HepG2 (cell line): ENCODE measurements around the gene ADAMTS17. TPM values are rescaled to one million over a fixed set of nuclear protein-coding genes. Genes with fewer than 3 reads are reported as not detected.

Experiments used
- ATAC-seq: fragments of 200-7000 bp; cut with Tn5 transposase; 3 replicates; pipeline ENCODE4 v1.9.1; 2020; ENCODE audit warnings: mild to moderate bottlenecking, moderate library complexity
- BruUV-seq: library from RNA; stranded (reverse); fragments of 400-500 nt; replicated peaks from 2 replicates; lab custom pipeline; 2021; lab: Mats Ljungman, UMichigan
- CTCF ChIA-PET: fragments of 300-600 bp; formaldehyde crosslinking; extraction: SDS; loops from one replicate; lab custom pipeline; 2021; ENCODE audit warnings: low total read pairs, inconsistent platforms, low intra/inter-chr PET ratio; lab: Yijun Ruan, JAX
- POLR2A ChIA-PET: fragments of 350-600 bp; sonication (Branson Sonifier 250); formaldehyde crosslinking; loops from one replicate; lab custom pipeline; 2020; ENCODE audit warnings: antibody characterized with exemption, inconsistent platforms; lab: Yijun Ruan, JAX
- DNase-seq: peaks from one replicate; pipeline ENCODE4 v3.0.0-alpha.2; 2015; ENCODE audit warnings: low spot score
- FAIRE-seq: peaks from 3 replicates; lab custom pipeline; 2011; peaks lifted over from hg19 to GRCh38; lab: Jason Lieb, UNC
- H2AFZ ChIP-seq: one replicate; pipeline ENCODE4 v1.6.1; 2011; ENCODE audit warnings: low read length, inconsistent platforms
- H3K27ac ChIP-seq: fragments of 300-600 bp; 3 replicates; pipeline ENCODE4 v1.8.0; 2011; ENCODE audit warnings: mixed run types, mild to moderate bottlenecking, mixed read lengths, low read length, inconsistent platforms; ENCODE audit not compliant: insufficient read depth; ENCODE audit errors: extremely low read length
- H3K27me3 ChIP-seq, 2 experiments: fragments of 200-600 bp in 1 of 2; 2 replicates in 1 of 2; 3 replicates in 1 of 2; pipeline versions ENCODE4 v1.6.0 to v1.8.0; 2011; ENCODE audit warnings: low read length in 2 of 2, mild to moderate bottlenecking in 2 of 2, moderate library complexity in 2 of 2, inconsistent platforms in 1 of 2; ENCODE audit not compliant: insufficient read depth in 2 of 2, control insufficient read depth in 1 of 2
- H3K36me3 ChIP-seq, 2 experiments: fragments of 200-600 bp in 1 of 2; replicated peaks in 1 of 2; 2 replicates in 1 of 2; 3 replicates in 1 of 2; pipeline versions ENCODE4 v1.5.1 to v1.8.0; 2011; ENCODE audit warnings: low read length in 2 of 2, inconsistent platforms in 1 of 2; ENCODE audit not compliant: insufficient read depth in 2 of 2, control insufficient read depth in 1 of 2
- H3K4me1 ChIP-seq: 2 replicates; pipeline ENCODE4 v1.5.1; 2012; ENCODE audit warnings: low read length, inconsistent platforms; ENCODE audit not compliant: insufficient read depth
- H3K4me2 ChIP-seq: 2 replicates; pipeline ENCODE4 v1.6.0; 2011; ENCODE audit warnings: low read depth, low read length, inconsistent platforms
- H3K4me3 ChIP-seq, 3 experiments: fragments of 200-600 bp in 1 of 3; sonication (generic), shearing (Covaris generic) in 1 of 3; replicated peaks in 1 of 3; 2 replicates each; pipeline ENCODE4 v1.5.1; 2011 to 2016; ENCODE audit warnings: low read length in 3 of 3, inconsistent platforms in 2 of 3, low read depth in 2 of 3, mild to moderate bottlenecking in 2 of 3, control low read depth in 1 of 3, mixed read lengths in 1 of 3; ENCODE audit not compliant: insufficient read depth in 1 of 3
- H3K79me2 ChIP-seq: one replicate; pipeline ENCODE4 v1.6.1; 2011; ENCODE audit warnings: low read length, inconsistent platforms; ENCODE audit not compliant: insufficient read depth
- H3K9ac ChIP-seq: 2 replicates; pipeline ENCODE4 v1.6.0; 2011; ENCODE audit warnings: mild to moderate bottlenecking, low read depth, low read length, inconsistent platforms; ENCODE audit not compliant: insufficient read depth
- H3K9me3 ChIP-seq: 2 replicates; pipeline ENCODE4 v1.5.1; 2012; ENCODE audit warnings: mild to moderate bottlenecking, low read length
- H4K20me1 ChIP-seq: 2 replicates; pipeline ENCODE4 v1.6.0; 2011; ENCODE audit warnings: inconsistent platforms, mild to moderate bottlenecking, low read length, moderate library complexity; ENCODE audit not compliant: insufficient read depth
- AKAP8 ChIP-seq: sonication (generic); formaldehyde crosslinking; IDR thresholded peaks from 2 replicates; pipeline ENCODE4 v1.5.1; 2020; ENCODE audit warnings: mild to moderate bottlenecking, missing genetic modification reagents
- CCAR2 ChIP-seq: fragments of 200-400 bp; formaldehyde crosslinking; optimal IDR thresholded peaks from 2 replicates; pipeline ENCODE3; 2018; ENCODE audit warnings: low read depth, mild to moderate bottlenecking, low read length, moderate library complexity
- HES4 ChIP-seq: sonication (generic); formaldehyde crosslinking; IDR thresholded peaks from 2 replicates; pipeline ENCODE4 v1.9.0; 2021; ENCODE audit warnings: mild to moderate bottlenecking, missing genetic modification reagents, borderline replicate concordance
- HNRNPH1 ChIP-seq: fragments of 200-400 bp; formaldehyde crosslinking; optimal IDR thresholded peaks from 2 replicates; pipeline ENCODE3; 2017; ENCODE audit warnings: mild to moderate bottlenecking, low read depth, low read length
- NCOA1 ChIP-seq: sonication (generic); formaldehyde crosslinking; IDR thresholded peaks from 2 replicates; pipeline ENCODE4 v1.9.0; 2021; ENCODE audit warnings: missing genetic modification reagents
- SOX5 ChIP-seq: IDR thresholded peaks from 2 replicates; pipeline ENCODE4 v1.6.1; 2016; ENCODE audit warnings: borderline replicate concordance
- ZFY ChIP-seq: sonication (generic); formaldehyde crosslinking; IDR thresholded peaks from 2 replicates; pipeline ENCODE4 v1.4.0; 2020; ENCODE audit warnings: missing genetic modification reagents
- ZKSCAN5 ChIP-seq: sonication (generic); formaldehyde crosslinking; IDR thresholded peaks from 2 replicates; pipeline ENCODE4 v1.5.1; 2020; ENCODE audit warnings: mild to moderate bottlenecking, missing genetic modification reagents
- ZMYM3 ChIP-seq: sonication (generic); formaldehyde crosslinking; IDR thresholded peaks from 2 replicates; pipeline ENCODE4 v1.5.1; 2020; ENCODE audit warnings: mild to moderate bottlenecking, missing genetic modification reagents
- WGBS: methylation state at CpG from one replicate; pipeline ENCODE4 v1.1.6; 2017; ENCODE audit warnings: low lambda C conversion rate; 5-methylcytosine and 5-hydroxymethylcytosine counted together
- in situ Hi-C: cut with HindIII; loops from 2 replicates; pipeline ENCODE4 v1.10.0; 2017; ENCODE audit warnings: low pct_unique_long_range_greater_than_20kb; ENCODE audit not compliant: extremely low pct_ligation_motif_present
- intact Hi-C: fragments of 100-400 bp; cut with micrococcal nuclease; formaldehyde crosslinking; loops from one replicate; pipeline ENCODE4 v1.10.0; 2022; ENCODE audit not compliant: unreplicated experiment
- polyA plus RNA-seq, 8 experiments: library from polyadenylated mRNA; depleted of rRNA in 3 of 8; stranded (reverse) in 7 of 8; unstranded in 1 of 8; fragments of >200 nt; fragmentation: Illumina TruSeq in 4 of 8; extraction: Trizol in 4 of 8; gene quantifications; 2 replicates each; pipeline versions ENCODE4 v1.2.1 to v1.2.3, GENCODE V29; 2011 to 2016; ENCODE audit warnings: low read depth in 4 of 8, missing spikeins in 1 of 8, mixed read lengths in 1 of 8; ENCODE audit not compliant: insufficient read depth in 1 of 8
- total RNA-seq, 5 experiments: library from RNA; depleted of rRNA; stranded (reverse); fragments of >200 nt; fragmentation: Illumina TruSeq; extraction: Trizol; gene quantifications; 2 replicates each; pipeline ENCODE4 v1.2.3, GENCODE V29; 2016; ENCODE audit warnings: low read depth in 1 of 5
- TF ChIP-seq, protein P1 (sequence below): sonication (generic); formaldehyde crosslinking; IDR thresholded peaks from 2 replicates; pipeline ENCODE4 v1.4.0; 2020; ENCODE audit warnings: mild to moderate bottlenecking, missing genetic modification reagents
- TF ChIP-seq, protein P2 (sequence below): sonication (generic); formaldehyde crosslinking; IDR thresholded peaks from 2 replicates; pipeline ENCODE4 v1.5.0; 2020; ENCODE audit warnings: missing genetic modification reagents

ADAMTS17 gene
- total and polyA plus RNA-seq, 2 of the 13 experiments (the other 11 are each of a cell fraction or from before 2014, with no cell fraction given), result 0.02 to 0.04 TPM

DNA sequence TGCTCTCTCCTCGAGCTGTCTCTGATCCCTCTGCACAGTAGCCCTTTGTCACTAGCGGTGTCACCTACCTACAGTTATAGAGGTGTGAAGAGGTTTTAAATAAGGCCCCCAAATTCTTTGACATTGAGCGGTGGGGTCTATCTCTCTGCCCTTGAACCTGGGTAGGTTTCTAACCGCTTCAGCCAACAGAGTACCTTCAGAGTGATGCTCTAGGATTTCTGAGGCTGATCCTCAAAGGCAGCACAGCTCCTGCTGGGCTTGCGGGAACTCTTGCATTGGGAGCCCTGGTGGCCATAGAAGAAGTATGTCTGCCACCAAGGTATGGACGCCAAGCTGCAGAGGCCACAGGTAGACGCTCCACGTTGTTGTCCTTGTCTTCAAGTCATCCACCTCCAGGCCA is 35.7 kb downstream of the ADAMTS17 start:
- Histone ChIP-seq H2AFZ (no peak overlapping the region), H3K27ac (no peak overlapping the region), H3K79me2 (no peaks in the 10 kb centered on the region), H3K9ac (no peak overlapping the region), H3K9me3 (no peaks in the 10 kb centered on the region), H3K36me3 (no peaks in the 10 kb centered on the region), H4K20me1 (no peaks in the 10 kb centered on the region), H3K4me3 (no peak overlapping the region), H3K4me2 (no peak overlapping the region), H3K27me3 (no peaks in the 10 kb centered on the region), H3K4me1 (no peaks in the 10 kb centered on the region)
- DNase-seq, result no peak
- intact Hi-C loops, result no loop called here
- ATAC-seq, result no peak
- POLR2A ChIA-PET, result no interaction called here
- 42% methylated on average over 4 of the region's 8 CpGs for WGBS
- in situ Hi-C loops, result no loop called here
- TF ChIP-seq, protein P1, sequence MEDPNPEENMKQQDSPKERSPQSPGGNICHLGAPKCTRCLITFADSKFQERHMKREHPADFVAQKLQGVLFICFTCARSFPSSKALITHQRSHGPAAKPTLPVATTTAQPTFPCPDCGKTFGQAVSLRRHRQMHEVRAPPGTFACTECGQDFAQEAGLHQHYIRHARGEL (CRISPR knock-in tag), result no peak
- no peak for TF ChIP-seq CCAR2
- no peak for TF ChIP-seq SOX5 (CRISPR knock-in tag)
- no peak for TF ChIP-seq HES4 (CRISPR knock-in tag)
- TF ChIP-seq ZFY (CRISPR knock-in tag), result no peak
- TF ChIP-seq NCOA1 (CRISPR knock-in tag), result no peak
- no peak for TF ChIP-seq ZKSCAN5 (CRISPR knock-in tag)
- TF ChIP-seq ZMYM3 (CRISPR knock-in tag), result no peak
- TF ChIP-seq HNRNPH1, result no peak
- CTCF ChIA-PET, result no interaction called here
- FAIRE-seq, result no peak
- BruUV-seq, result no TSS peak

DNA sequence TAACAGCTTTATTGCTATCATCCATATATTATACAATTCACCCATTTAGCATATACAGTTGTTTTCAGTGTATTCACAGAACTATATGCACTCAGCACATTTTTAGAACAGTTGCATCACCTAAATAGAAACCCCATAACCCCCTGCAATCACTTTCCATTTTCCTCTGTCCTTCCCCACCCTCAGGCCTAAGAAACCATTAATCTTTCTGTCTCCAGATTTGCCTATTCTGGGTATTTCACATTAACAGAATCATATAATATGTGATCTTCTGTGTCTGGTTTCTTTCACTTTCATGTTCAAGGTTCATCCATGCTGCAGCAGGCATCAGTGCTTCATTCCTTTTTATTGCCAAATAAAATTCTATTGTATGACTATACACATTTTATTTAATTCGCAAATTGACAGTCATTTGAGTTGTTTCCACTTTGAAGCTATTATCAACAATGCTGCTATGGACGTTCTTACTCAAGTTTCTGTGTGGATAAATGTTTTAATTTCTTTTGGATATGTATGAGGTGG is 39.8 kb downstream of the ADAMTS17 start:
- POLR2A ChIA-PET, result no interaction called here

More for the DNA sequence above, 39.8 kb downstream of the ADAMTS17 start:
- BruUV-seq, result no TSS peak
- Histone ChIP-seq H3K79me2 (no peaks in the 10 kb centered on the region), H3K4me1 (no peaks in the 10 kb centered on the region), H4K20me1 (no peaks in the 10 kb centered on the region), H2AFZ (no peak overlapping the region), H3K36me3 (no peaks in the 10 kb centered on the region), H3K27me3 (no peaks in the 10 kb centered on the region), H3K9ac (no peak overlapping the region), H3K4me2 (no peak overlapping the region), H3K9me3 (no peaks in the 10 kb centered on the region), H3K4me3 (no peak overlapping the region), H3K27ac (no peak overlapping the region)
- DNase-seq (no peak), ATAC-seq (no peak), FAIRE-seq (no peak)
- in situ Hi-C loops (no loop called here), intact Hi-C loops (no loop called here)
- CTCF ChIA-PET, result no interaction called here
- TF ChIP-seq, protein P2, sequence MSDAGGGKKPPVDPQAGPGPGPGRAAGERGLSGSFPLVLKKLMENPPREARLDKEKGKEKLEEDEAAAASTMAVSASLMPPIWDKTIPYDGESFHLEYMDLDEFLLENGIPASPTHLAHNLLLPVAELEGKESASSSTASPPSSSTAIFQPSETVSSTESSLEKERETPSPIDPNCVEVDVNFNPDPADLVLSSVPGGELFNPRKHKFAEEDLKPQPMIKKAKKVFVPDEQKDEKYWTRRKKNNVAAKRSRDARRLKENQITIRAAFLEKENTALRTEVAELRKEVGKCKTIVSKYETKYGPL (CRISPR knock-in tag), result no peak
- TF ChIP-seq AKAP8 (CRISPR knock-in tag), result no peak
- 19% methylated on average over 2 of the region's 2 CpGs for WGBS
